K562 (cell line): ENCODE measurements around the gene DGCR2. TPM values are rescaled to one million over a fixed set of nuclear protein-coding genes. Genes with fewer than 3 reads are reported as not detected.

Source experiments
- ATAC-seq: fragments of 200-7000 bp; cut with Tn5 transposase; 3 replicates; pipeline ENCODE4 v1.9.1; 2020; ENCODE audit warnings: moderate library complexity
- BruUV-seq: library from RNA; stranded (reverse); fragments of 400-500 nt; replicated peaks from 2 replicates; lab custom pipeline; 2021; lab: Mats Ljungman, UMichigan
- CTCF ChIA-PET: fragments of 300-600 bp; formaldehyde crosslinking; extraction: SDS; loops from one replicate; lab custom pipeline; 2021; ENCODE audit warnings: low intra/inter-chr PET ratio; lab: Yijun Ruan, JAX
- POLR2A ChIA-PET: fragments of 300-600, 350-650 bp; sonication (Branson Sonifier 250); formaldehyde crosslinking; extraction: SDS; loops from one replicate; lab custom pipeline; 2021; ENCODE audit warnings: antibody characterized with exemption, inconsistent platforms; lab: Yijun Ruan, JAX
- DNase-seq, 4 experiments: peaks; one replicate each; pipeline versions ENCODE4 v3.0.0 to v3.0.0-alpha.2; 2011 to 2018; ENCODE audit warnings: low spot score in 3 of 4, mixed read lengths in 3 of 4; ENCODE audit errors: extremely low read depth in 1 of 4
- FAIRE-seq: peaks from 2 replicates; lab custom pipeline; 2011; peaks lifted over from hg19 to GRCh38; lab: Jason Lieb, UNC
- H2AFZ ChIP-seq: 2 replicates; pipeline ENCODE4 v1.6.0; 2011; ENCODE audit warnings: low read depth, low read length, control low read depth, inconsistent platforms
- H3K27ac ChIP-seq: fragments of 200-600 bp; 3 replicates; pipeline ENCODE4 v1.8.0; 2011; ENCODE audit warnings: low read depth, mild to moderate bottlenecking, control low read depth, inconsistent platforms, low read length, moderate library complexity, mixed read lengths; ENCODE audit errors: extremely low read depth
- H3K27me3 ChIP-seq, 2 experiments: fragments of 300-600 bp in 1 of 2; 2 replicates in 1 of 2; 3 replicates in 1 of 2; pipeline versions ENCODE4 v1.6.0 to v1.8.0; 2011; ENCODE audit warnings: inconsistent platforms in 2 of 2, low read length in 2 of 2, mild to moderate bottlenecking in 1 of 2, mixed read lengths in 1 of 2, moderate library complexity in 1 of 2; ENCODE audit not compliant: control insufficient read depth in 2 of 2, insufficient read depth in 2 of 2
- H3K36me3 ChIP-seq: fragments of 300-600 bp; 3 replicates; pipeline ENCODE4 v1.8.0; 2011; ENCODE audit warnings: mild to moderate bottlenecking, low read length, inconsistent platforms; ENCODE audit not compliant: control insufficient read depth, insufficient read depth
- H3K4me1 ChIP-seq, 2 experiments: fragments of 200-600 bp in 1 of 2; replicated peaks in 1 of 2; 2 replicates in 1 of 2; 3 replicates in 1 of 2; pipeline versions ENCODE4 v1.5.1 to v1.8.0; 2011; ENCODE audit warnings: inconsistent platforms in 2 of 2, low read length in 2 of 2, mild to moderate bottlenecking in 1 of 2, mixed read lengths in 1 of 2, moderate library complexity in 1 of 2; ENCODE audit not compliant: control insufficient read depth in 2 of 2, insufficient read depth in 2 of 2
- H3K4me2 ChIP-seq: 2 replicates; pipeline ENCODE4 v1.6.1; 2011; ENCODE audit warnings: low read length, control low read depth, inconsistent platforms, mixed read lengths; ENCODE audit not compliant: insufficient read depth
- H3K4me3 ChIP-seq: fragments of 200-600 bp; sonication (generic), shearing (Covaris generic); 2 replicates; pipeline ENCODE4 v1.5.1; 2016; ENCODE audit warnings: control low read depth, inconsistent platforms
- H3K79me2 ChIP-seq: fragments of 200-600 bp; 3 replicates; pipeline ENCODE4 v1.8.0; 2011; ENCODE audit warnings: low read length, inconsistent platforms; ENCODE audit not compliant: control insufficient read depth, insufficient read depth
- H3K9ac ChIP-seq, 2 experiments: 2 replicates each; pipeline versions ENCODE4 v1.6.0 to v1.6.1; 2011; ENCODE audit warnings: low read depth in 2 of 2, low read length in 2 of 2, control low read depth in 1 of 2, inconsistent platforms in 1 of 2, mild to moderate bottlenecking in 1 of 2, mixed read lengths in 1 of 2; ENCODE audit not compliant: insufficient read depth in 1 of 2
- H3K9me1 ChIP-seq: one replicate; pipeline ENCODE4 v1.6.0; 2011; ENCODE audit warnings: inconsistent platforms, mild to moderate bottlenecking, low read length, moderate library complexity; ENCODE audit not compliant: control insufficient read depth, insufficient read depth
- H3K9me3 ChIP-seq: replicated peaks from 2 replicates; pipeline ENCODE4 v1.5.1; 2011; ENCODE audit warnings: low read depth, low read length, inconsistent platforms; ENCODE audit not compliant: control insufficient read depth, insufficient read depth
- H4K20me1 ChIP-seq: replicated peaks from 2 replicates; pipeline ENCODE4 v1.6.1; 2011; ENCODE audit warnings: low read length, inconsistent platforms, mixed read lengths; ENCODE audit not compliant: control insufficient read depth, insufficient read depth
- BHLHE40 ChIP-seq: IDR thresholded peaks from 2 replicates; pipeline ENCODE4 v1.6.1; 2011; ENCODE audit warnings: low read length, improper control_type of control experiment
- ETV5 ChIP-seq: sonication (generic); formaldehyde crosslinking; IDR thresholded peaks from 2 replicates; pipeline ENCODE4 v1.4.0; 2020; ENCODE audit warnings: low read depth, mild to moderate bottlenecking, missing genetic modification reagents
- KLF10 ChIP-seq: fragments of 250-450 bp; sonication (Bioruptor Pico); IDR thresholded peaks from 2 replicates; pipeline ENCODE4 v1.6.1; 2021; ENCODE audit warnings: matching md5 sums
- MYNN ChIP-seq, 2 experiments: sonication (generic); formaldehyde crosslinking in 1 of 2; IDR thresholded peaks; 2 replicates each; pipeline versions ENCODE4 v1.5.0 to v1.6.1; 2016 to 2020; ENCODE audit warnings: antibody characterized with exemption in 1 of 2, missing genetic modification reagents in 1 of 2
- PHF8 ChIP-seq: fragments of 200-600 bp; sonication (generic); IDR thresholded peaks from 2 replicates; pipeline ENCODE4 v1.6.1; 2012; ENCODE audit warnings: mixed run types, mild to moderate bottlenecking, inconsistent platforms, low read length, moderate library complexity, borderline replicate concordance
- POLR3G ChIP-seq: IDR thresholded peaks from 2 replicates; pipeline ENCODE4 v1.6.1; 2011; ENCODE audit not compliant: insufficient read length, insufficient replicate concordance; ENCODE audit errors: extremely low read depth
- RBM22 ChIP-seq: fragments of 200-400 bp; formaldehyde crosslinking; IDR thresholded peaks from 2 replicates; pipeline ENCODE4 v1.6.1; 2018; ENCODE audit warnings: low read length, low read depth; ENCODE audit not compliant: poor library complexity, severe bottlenecking
- SOX6 ChIP-seq: fragments of 450-650 bp; IDR thresholded peaks from 2 replicates; pipeline ENCODE4 v1.6.1; 2014; ENCODE audit warnings: mild to moderate bottlenecking
- WGBS: fragments of 100-300 bp; shearing (Covaris generic); methylation state at CpG from one replicate; pipeline ENCODE4 v1.1.6; 2016; ENCODE audit warnings: low coverage, mixed read lengths; ENCODE audit not compliant: insufficient coverage; ENCODE audit errors: missing lambda C conversion rate; 5-methylcytosine and 5-hydroxymethylcytosine counted together
- in situ Hi-C: fragments of 300-500 bp; cut with MboI; formaldehyde crosslinking; loops from 4 replicates; pipeline ENCODE4 v1.15.0; 2018; ENCODE audit warnings: inconsistent platforms, mixed read lengths
- intact Hi-C: fragments of 100-400 bp; cut with micrococcal nuclease; formaldehyde crosslinking; loops from 2 replicates; pipeline ENCODE4 v1.14.2; 2022
- polyA plus RNA-seq, 8 experiments: library from polyadenylated mRNA; depleted of rRNA in 4 of 8; stranded (reverse) in 5 of 8; unstranded in 3 of 8; fragments of >200 nt; fragmentation: Nextera tagmentation in 2 of 8; fragmentation: Illumina TruSeq in 1 of 8; extraction: Ambion mirVana in 2 of 8; extraction: Trizol in 1 of 8; gene quantifications; 2 replicates each; pipeline versions ENCODE4 v1.2.1 to v1.2.3, GENCODE V29; 2011 to 2014; ENCODE audit warnings: inconsistent platforms in 1 of 8, missing spikeins in 1 of 8
- total RNA-seq, 7 experiments: library from RNA; depleted of rRNA in 6 of 7; stranded (reverse); fragments of >200 nt in 6 of 7; fragmentation: Illumina TruSeq in 2 of 7; extraction: Trizol in 2 of 7; gene quantifications; 2 replicates each; pipeline versions ENCODE4 v1.2.1 to v1.2.3, GENCODE V29; 2011 to 2021; ENCODE audit warnings: low replicate concordance in 1 of 7
- TF ChIP-seq, protein P1 (sequence below): sonication (generic); formaldehyde crosslinking; IDR thresholded peaks from 2 replicates; pipeline ENCODE4 v1.8.0; 2023; ENCODE audit warnings: missing genetic modification reagents, mild to moderate bottlenecking, borderline replicate concordance
- TF ChIP-seq, protein P2 (sequence below), 2 experiments: fragments of 200-800 bp in 1 of 2; sonication (Bioruptor generic) in 1 of 2; sonication (generic) in 1 of 2; formaldehyde crosslinking in 1 of 2; IDR thresholded peaks in 1 of 2; conservative IDR thresholded peaks in 1 of 2; 2 replicates each; pipeline versions ENCODE4 v1.5.0 to v1.6.1; 2016 to 2020; ENCODE audit warnings: missing compliant biosample characterization in 1 of 2, missing genetic modification characterization in 1 of 2, missing genetic modification reagents in 1 of 2

The DGCR2 gene
- total and polyA plus RNA-seq, 9 of the 15 experiments (the other 6 are each of a cell fraction or from before 2014, with no cell fraction given) = 0.69 to 101 (median 56.4) TPM

DNA sequence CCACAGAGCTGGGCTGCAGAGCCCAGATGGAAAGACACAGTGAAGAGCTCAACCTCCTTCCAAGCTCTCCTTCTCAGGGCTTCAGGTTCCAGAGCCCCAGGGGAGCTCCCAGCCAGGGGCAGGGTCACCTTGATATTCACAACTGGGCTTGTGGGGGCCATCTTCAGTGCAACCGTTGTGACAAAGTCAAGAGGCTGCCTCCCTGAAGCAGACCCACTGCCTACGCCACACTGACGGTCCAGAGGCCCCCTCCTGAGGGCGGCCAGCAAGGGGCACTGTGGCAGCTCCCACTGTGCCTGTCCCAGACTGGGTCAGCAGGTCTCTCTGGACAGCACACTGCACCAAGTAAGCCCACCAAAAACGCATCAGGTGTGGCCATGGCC lies 84.1 kb downstream of the DGCR2 start (continued):
- TF ChIP-seq MYNN (IDR thresholded peaks at IDR 0.05) (peak; percentile 51; the same call in 1 of the 2 replicates), MYNN (CRISPR knock-in tag; IDR thresholded peaks at IDR 0.05) (no peak), PHF8 (0 out of 2 replicates have a peak, but pooled peaks have one; percentile 16), RBM22 (peak; percentile 0)

DNA sequence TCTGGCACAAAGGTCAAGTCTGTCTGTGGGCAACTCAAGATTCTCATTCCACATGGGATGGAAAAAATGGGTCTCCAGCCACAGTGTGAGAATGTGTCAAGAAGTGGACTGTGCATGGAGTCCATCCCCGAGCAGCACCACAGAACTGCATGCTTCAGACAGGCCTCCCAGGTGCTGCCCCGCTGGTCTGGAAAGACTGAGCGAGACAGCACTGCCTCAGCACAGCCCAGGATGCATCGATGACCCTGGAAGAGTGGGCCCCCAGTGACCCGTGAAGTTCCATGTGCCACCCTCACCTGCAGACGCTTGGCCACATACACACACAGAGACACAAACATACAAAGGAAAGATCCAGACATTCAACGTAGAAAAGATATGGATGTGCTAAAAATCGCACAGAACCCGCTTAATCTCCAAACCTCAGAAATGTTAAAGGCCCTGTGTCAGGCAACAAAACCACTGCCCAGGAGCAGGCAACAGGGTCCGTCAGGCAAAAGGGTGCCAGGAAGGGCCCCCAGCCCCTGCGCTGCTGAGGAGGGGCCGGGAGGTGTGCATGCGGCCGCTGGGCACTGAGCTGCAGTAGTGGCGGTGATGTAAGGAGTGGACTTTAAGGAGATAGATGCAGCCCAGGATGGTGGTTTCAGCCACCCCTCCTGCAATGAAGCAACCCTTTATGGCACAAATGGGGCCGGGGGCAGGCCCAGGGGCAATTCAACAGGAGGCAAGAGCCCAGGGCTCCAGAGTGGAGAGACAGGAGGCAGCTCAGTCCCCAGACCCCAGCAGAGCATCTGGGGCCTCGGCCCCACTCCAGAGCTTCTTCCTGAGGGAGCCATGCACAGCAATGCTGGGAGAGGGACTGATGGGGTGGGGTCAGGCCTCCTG lies 84.7 kb downstream of the DGCR2 start:
- ChIA-PET CTCF (interaction anchor here (0.7 kb wide), 1 partner anchor 23 kb away, joined by 4 read pairs; no protein-coding TSS in a partner anchor), POLR2A (interaction anchor here (0.5 to 4.3 kb wide), 13 partner anchors 11 to 1992 kb away, joined by 3 to 37 read pairs (median 4); no protein-coding TSS in a partner anchor)
- H2AFZ ChIP-seq = no peak overlapping the region
- DNase-seq (no peak), FAIRE-seq (no peak), ATAC-seq (peak; percentile 2)
- H3K27me3 ChIP-seq = peaks cover 4 to 11% of the 10 kb centered on the region in 2 experiments; a peak in 4 of 5 replicates
- peaks cover 19% of the 10 kb centered on the region for H3K9me1 ChIP-seq
- H3K36me3 ChIP-seq = peaks cover 40% of the 10 kb centered on the region; the same call in 1 of the 3 replicates
- no peaks in the 10 kb centered on the region for H3K79me2 ChIP-seq
- H3K9me3 ChIP-seq = no peaks in the 10 kb centered on the region
- peaks cover 46% of the 10 kb centered on the region for H4K20me1 ChIP-seq
- intact Hi-C loops = loop anchor here (5.0 to 10.0 kb wide), 2 partner anchors 140 to 257 kb away; partner anchors contain the start of genes CLTCL1 and SLC25A1
- peaks cover 0 to 37% of the 10 kb centered on the region in 2 experiments; a peak in 1 of 5 replicates for H3K4me1 ChIP-seq
- H3K27ac ChIP-seq = no peak overlapping the region
- BruUV-seq = no TSS peak
- 67% methylated on average over 17 of the region's 17 CpGs for WGBS
- in situ Hi-C loops = no loop called here
- no peak overlapping the region for H3K4me3 ChIP-seq
- no peak overlapping the region for H3K9ac ChIP-seq
- no peak overlapping the region for H3K4me2 ChIP-seq
- no peak for TF ChIP-seq KLF10 (CRISPR knock-in tag)
- TF ChIP-seq, protein P1, sequence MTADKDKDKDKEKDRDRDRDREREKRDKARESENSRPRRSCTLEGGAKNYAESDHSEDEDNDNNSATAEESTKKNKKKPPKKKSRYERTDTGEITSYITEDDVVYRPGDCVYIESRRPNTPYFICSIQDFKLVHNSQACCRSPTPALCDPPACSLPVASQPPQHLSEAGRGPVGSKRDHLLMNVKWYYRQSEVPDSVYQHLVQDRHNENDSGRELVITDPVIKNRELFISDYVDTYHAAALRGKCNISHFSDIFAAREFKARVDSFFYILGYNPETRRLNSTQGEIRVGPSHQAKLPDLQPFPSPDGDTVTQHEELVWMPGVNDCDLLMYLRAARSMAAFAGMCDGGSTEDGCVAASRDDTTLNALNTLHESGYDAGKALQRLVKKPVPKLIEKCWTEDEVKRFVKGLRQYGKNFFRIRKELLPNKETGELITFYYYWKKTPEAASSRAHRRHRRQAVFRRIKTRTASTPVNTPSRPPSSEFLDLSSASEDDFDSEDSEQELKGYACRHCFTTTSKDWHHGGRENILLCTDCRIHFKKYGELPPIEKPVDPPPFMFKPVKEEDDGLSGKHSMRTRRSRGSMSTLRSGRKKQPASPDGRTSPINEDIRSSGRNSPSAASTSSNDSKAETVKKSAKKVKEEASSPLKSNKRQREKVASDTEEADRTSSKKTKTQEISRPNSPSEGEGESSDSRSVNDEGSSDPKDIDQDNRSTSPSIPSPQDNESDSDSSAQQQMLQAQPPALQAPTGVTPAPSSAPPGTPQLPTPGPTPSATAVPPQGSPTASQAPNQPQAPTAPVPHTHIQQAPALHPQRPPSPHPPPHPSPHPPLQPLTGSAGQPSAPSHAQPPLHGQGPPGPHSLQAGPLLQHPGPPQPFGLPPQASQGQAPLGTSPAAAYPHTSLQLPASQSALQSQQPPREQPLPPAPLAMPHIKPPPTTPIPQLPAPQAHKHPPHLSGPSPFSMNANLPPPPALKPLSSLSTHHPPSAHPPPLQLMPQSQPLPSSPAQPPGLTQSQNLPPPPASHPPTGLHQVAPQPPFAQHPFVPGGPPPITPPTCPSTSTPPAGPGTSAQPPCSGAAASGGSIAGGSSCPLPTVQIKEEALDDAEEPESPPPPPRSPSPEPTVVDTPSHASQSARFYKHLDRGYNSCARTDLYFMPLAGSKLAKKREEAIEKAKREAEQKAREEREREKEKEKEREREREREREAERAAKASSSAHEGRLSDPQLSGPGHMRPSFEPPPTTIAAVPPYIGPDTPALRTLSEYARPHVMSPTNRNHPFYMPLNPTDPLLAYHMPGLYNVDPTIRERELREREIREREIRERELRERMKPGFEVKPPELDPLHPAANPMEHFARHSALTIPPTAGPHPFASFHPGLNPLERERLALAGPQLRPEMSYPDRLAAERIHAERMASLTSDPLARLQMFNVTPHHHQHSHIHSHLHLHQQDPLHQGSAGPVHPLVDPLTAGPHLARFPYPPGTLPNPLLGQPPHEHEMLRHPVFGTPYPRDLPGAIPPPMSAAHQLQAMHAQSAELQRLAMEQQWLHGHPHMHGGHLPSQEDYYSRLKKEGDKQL (CRISPR knock-in tag) = 0 out of 2 replicates have a peak, but pooled peaks have one; percentile 75
- TF ChIP-seq, protein P2, sequence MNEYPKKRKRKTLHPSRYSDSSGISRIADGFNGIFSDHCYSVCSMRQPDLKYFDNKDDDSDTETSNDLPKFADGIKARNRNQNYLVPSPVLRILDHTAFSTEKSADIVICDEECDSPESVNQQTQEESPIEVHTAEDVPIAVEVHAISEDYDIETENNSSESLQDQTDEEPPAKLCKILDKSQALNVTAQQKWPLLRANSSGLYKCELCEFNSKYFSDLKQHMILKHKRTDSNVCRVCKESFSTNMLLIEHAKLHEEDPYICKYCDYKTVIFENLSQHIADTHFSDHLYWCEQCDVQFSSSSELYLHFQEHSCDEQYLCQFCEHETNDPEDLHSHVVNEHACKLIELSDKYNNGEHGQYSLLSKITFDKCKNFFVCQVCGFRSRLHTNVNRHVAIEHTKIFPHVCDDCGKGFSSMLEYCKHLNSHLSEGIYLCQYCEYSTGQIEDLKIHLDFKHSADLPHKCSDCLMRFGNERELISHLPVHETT (CRISPR knock-in tag; conservative IDR thresholded peaks at IDR 0.05 in 1 of 2, IDR thresholded peaks at IDR 0.05 in 1 of 2) = 0 out of 4 replicates have a peak, but pooled peaks of 1 of the 2 experiments have one; percentile 58
- TF ChIP-seq MYNN (IDR thresholded peaks at IDR 0.05) = no peak
- TF ChIP-seq MYNN (CRISPR knock-in tag; IDR thresholded peaks at IDR 0.05) = no peak; the same call in 1 of the 2 replicates
- TF ChIP-seq ETV5 (CRISPR knock-in tag) = 0 out of 2 replicates have a peak, but pooled peaks have one; percentile 7
- TF ChIP-seq POLR3G = no peak
- peak; percentile 24; the same call in 1 of the 2 replicates for TF ChIP-seq PHF8
- TF ChIP-seq SOX6 = no peak
- TF ChIP-seq BHLHE40 = peak; percentile 1; the same call in 1 of the 2 replicates
